H9 (cell line): ENCODE data around the gene STAC2. TPM values are rescaled to one million over a fixed set of nuclear protein-coding genes. Genes with fewer than 3 reads are reported as not detected.

Source experiments
- DNase-seq: peaks from one replicate; pipeline ENCODE4 v3.0.0-alpha.2; 2017
- H2AFZ ChIP-seq: one replicate; pipeline ENCODE4 v1.6.1; 2013; ENCODE audit warnings: mild to moderate bottlenecking, low read length, control low read depth, moderate library complexity
- H2AK5ac ChIP-seq: 2 replicates; pipeline ENCODE4 v1.6.1; 2013; ENCODE audit warnings: low read length, control low read depth, mixed read lengths; ENCODE audit not compliant: insufficient read length
- H2BK120ac ChIP-seq: one replicate; pipeline ENCODE4 v1.6.1; 2013; ENCODE audit warnings: low read depth, mild to moderate bottlenecking, low read length, control low read depth, inconsistent platforms; ENCODE audit not compliant: poor library complexity, severe bottlenecking
- H2BK12ac ChIP-seq: 2 replicates; pipeline ENCODE4 v1.6.1; 2013; ENCODE audit warnings: low read length, control low read depth, mixed read lengths, low read depth; ENCODE audit not compliant: insufficient read length
- H2BK15ac ChIP-seq: 2 replicates; pipeline ENCODE4 v1.6.1; 2013; ENCODE audit warnings: low read depth, low read length, control low read depth
- H2BK20ac ChIP-seq: one replicate; pipeline ENCODE4 v1.6.1; 2013; ENCODE audit warnings: low read depth, mild to moderate bottlenecking, low read length, control low read depth, inconsistent platforms; ENCODE audit not compliant: poor library complexity, severe bottlenecking
- H2BK5ac ChIP-seq: 2 replicates; pipeline ENCODE4 v1.6.1; 2013; ENCODE audit warnings: low read length, control low read depth, mixed read lengths; ENCODE audit not compliant: insufficient read length
- H3K14ac ChIP-seq: 2 replicates; pipeline ENCODE4 v1.6.1; 2013; ENCODE audit warnings: low read length, control low read depth; ENCODE audit not compliant: insufficient read depth
- H3K18ac ChIP-seq: 2 replicates; pipeline ENCODE4 v1.6.1; 2013; ENCODE audit warnings: low read depth, mild to moderate bottlenecking, mixed read lengths, low read length, control low read depth; ENCODE audit not compliant: insufficient read length
- H3K23ac ChIP-seq: 2 replicates; pipeline ENCODE4 v1.6.1; 2013; ENCODE audit warnings: low read length, control low read depth, mixed read lengths, low read depth; ENCODE audit not compliant: insufficient read length
- H3K23me2 ChIP-seq: 2 replicates; pipeline ENCODE4 v1.6.1; 2013; ENCODE audit warnings: low read depth, mild to moderate bottlenecking, mixed read lengths, low read length, control low read depth; ENCODE audit not compliant: insufficient read length, poor library complexity, severe bottlenecking
- H3K27ac ChIP-seq: 2 replicates; pipeline ENCODE4 v1.5.1; 2013; ENCODE audit warnings: low read length, control low read depth, mixed read lengths, low read depth; ENCODE audit not compliant: insufficient read length
- H3K27me3 ChIP-seq: 2 replicates; pipeline ENCODE4 v1.6.1; 2013; ENCODE audit warnings: low read length, control low read depth, inconsistent platforms; ENCODE audit not compliant: insufficient read depth
- H3K4ac ChIP-seq: 2 replicates; pipeline ENCODE4 v1.6.1; 2013; ENCODE audit warnings: low read depth, mild to moderate bottlenecking, control low read depth, inconsistent platforms, low read length, moderate library complexity
- H3K4me1 ChIP-seq: 2 replicates; pipeline ENCODE4 v1.6.1; 2013; ENCODE audit warnings: low read length, control low read depth, inconsistent platforms; ENCODE audit not compliant: insufficient read depth
- H3K4me2 ChIP-seq: 2 replicates; pipeline ENCODE4 v1.6.1; 2013; ENCODE audit warnings: low read length, control low read depth, mixed read lengths; ENCODE audit not compliant: insufficient read length, insufficient read depth
- H3K56ac ChIP-seq: 2 replicates; pipeline ENCODE4 v1.6.1; 2013; ENCODE audit warnings: low read depth, mild to moderate bottlenecking, mixed read lengths, low read length, control low read depth; ENCODE audit not compliant: insufficient read length
- H3K79me1 ChIP-seq: 2 replicates; pipeline ENCODE4 v1.6.1; 2013; ENCODE audit warnings: low read depth, mild to moderate bottlenecking, moderate library complexity, low read length, control low read depth, inconsistent platforms; ENCODE audit not compliant: insufficient read depth, poor library complexity, severe bottlenecking
- H3K79me2 ChIP-seq: 2 replicates; pipeline ENCODE4 v1.6.1; 2013; ENCODE audit warnings: low read length, control low read depth, inconsistent platforms; ENCODE audit not compliant: insufficient read depth
- H3K9ac ChIP-seq: 2 replicates; pipeline ENCODE4 v1.6.1; 2013; ENCODE audit warnings: low read length, control low read depth, mixed read lengths; ENCODE audit not compliant: insufficient read length; ENCODE audit errors: extremely low read depth
- H3K9me3 ChIP-seq: one replicate; pipeline ENCODE4 v1.6.1; 2013; ENCODE audit warnings: low read depth, low read length, inconsistent platforms; ENCODE audit not compliant: control insufficient read depth
- H3T11ph ChIP-seq: one replicate; pipeline ENCODE4 v1.6.1; 2013; ENCODE audit warnings: mild to moderate bottlenecking, low read length, control low read depth, inconsistent platforms
- H4K20me1 ChIP-seq: one replicate; pipeline ENCODE4 v1.6.1; 2013; ENCODE audit not compliant: control insufficient read depth, insufficient read length, insufficient read depth
- H4K5ac ChIP-seq: 2 replicates; pipeline ENCODE4 v1.6.1; 2013; ENCODE audit warnings: low read depth, mild to moderate bottlenecking, mixed read lengths, low read length, control low read depth; ENCODE audit not compliant: insufficient read length
- H4K8ac ChIP-seq: replicated peaks from 2 replicates; pipeline ENCODE4 v1.6.1; 2013; ENCODE audit warnings: low read length, control low read depth, mixed read lengths, low read depth; ENCODE audit not compliant: insufficient read length
- H4K91ac ChIP-seq: 2 replicates; pipeline ENCODE4 v1.6.1; 2013; ENCODE audit warnings: low read depth, mild to moderate bottlenecking, moderate library complexity, mixed read lengths, low read length, control low read depth; ENCODE audit not compliant: insufficient read length
- H3K27ac Mint-ChIP-seq, 3 experiments: 2 replicates in 2 of 3; 3 replicates in 1 of 3; pipeline ENCODE4 v1.8.0; 2020 to 2021; ENCODE audit warnings: mixed read lengths in 3 of 3, mild to moderate bottlenecking in 1 of 3, moderate library complexity in 1 of 3
- H3K27me3 Mint-ChIP-seq: 2 replicates; pipeline ENCODE4 v1.8.0; 2021; ENCODE audit warnings: low read depth, mild to moderate bottlenecking, moderate library complexity, mixed read lengths
- H3K36me3 Mint-ChIP-seq, 3 experiments: 2 replicates in 2 of 3; 3 replicates in 1 of 3; pipeline ENCODE4 v1.8.0; 2020 to 2021; ENCODE audit warnings: low read depth in 3 of 3, mixed read lengths in 3 of 3; ENCODE audit not compliant: insufficient read depth in 1 of 3
- H3K4me1 Mint-ChIP-seq, 2 experiments: 2 replicates each; pipeline ENCODE4 v1.8.0; 2020; ENCODE audit warnings: mixed read lengths in 2 of 2
- H3K4me3 Mint-ChIP-seq, 2 experiments: 2 replicates in 1 of 2; 3 replicates in 1 of 2; pipeline ENCODE4 v1.8.0; 2020 to 2021; ENCODE audit warnings: mild to moderate bottlenecking in 2 of 2, mixed read lengths in 2 of 2, moderate library complexity in 1 of 2
- H3K9me3 Mint-ChIP-seq, 2 experiments: 2 replicates in 1 of 2; 3 replicates in 1 of 2; pipeline ENCODE4 v1.8.0; 2020; ENCODE audit warnings: mild to moderate bottlenecking in 2 of 2, mixed read lengths in 2 of 2, moderate library complexity in 1 of 2
- WGBS: extraction: QIAGEN DNeasy Blood & Tissue Kit; methylation state at CpG from one replicate; pipeline ENCODE4 v1.1.7; 2013; ENCODE audit warnings: missing lambda C conversion rate, low lambda C conversion rate, mixed read lengths; ENCODE audit not compliant: insufficient read length; ENCODE audit errors: extremely low coverage; 5-methylcytosine and 5-hydroxymethylcytosine counted together
- total RNA-seq: library from RNA; stranded (reverse); gene quantifications from 2 replicates; pipeline ENCODE4 v1.2.1, GENCODE V29; 2021
- TF ChIP-seq, protein P1 (sequence below): fragments of 200-600 bp; sonication (generic); conservative IDR thresholded peaks from 3 replicates; pipeline ENCODE4 v1.8.0; 2021; ENCODE audit warnings: antibody characterized with exemption, mild to moderate bottlenecking

STAC2 gene
- total RNA-seq, 1 experiment from 2014 or later = 2.5 TPM

DNA sequence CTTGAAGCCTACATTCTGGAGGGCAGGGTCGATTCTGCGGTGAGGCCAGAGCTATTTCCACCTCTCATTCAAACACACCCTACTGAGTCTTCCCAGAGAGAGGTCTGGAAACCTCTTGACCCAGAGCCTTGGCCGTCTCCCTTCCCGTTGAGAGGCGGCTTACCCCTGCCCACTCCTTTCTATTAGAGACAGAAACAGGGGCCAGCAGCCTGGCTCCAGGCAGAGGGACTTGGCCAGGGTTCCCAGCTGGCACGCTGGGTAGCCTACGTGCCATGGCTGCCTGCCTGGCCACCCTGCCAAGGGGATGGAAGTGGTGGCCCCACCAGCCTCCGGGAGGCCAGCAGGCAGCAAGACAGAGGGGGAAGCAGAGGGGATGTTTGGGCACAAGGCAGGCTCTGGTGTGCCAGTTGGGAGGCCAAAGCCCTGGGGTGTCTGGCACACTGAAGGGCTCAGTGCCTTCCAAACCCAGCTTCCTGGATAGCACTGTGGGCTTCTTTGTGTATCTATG lies 6.0 kb downstream of the STAC2 start:
- H2AFZ ChIP-seq = no peak overlapping the region
- peaks cover 9% of the 10 kb centered on the region; the same call in 1 of the 2 replicates for H3K27me3 ChIP-seq
- no peak overlapping the region for H4K91ac ChIP-seq
- H3K23me2 ChIP-seq = peaks cover 5% of the 10 kb centered on the region
- Mint-ChIP-seq H3K4me1 (peaks cover 12 to 18% of the 10 kb centered on the region in 2 experiments), H3K4me3 (no peak overlapping the region), H3K36me3 (no peaks in the 10 kb centered on the region; a peak in 1 of 7 replicates), H3K9me3 (no peaks in the 10 kb centered on the region), H3K27ac (no peak overlapping the region), H3K27me3 (peaks cover 84% of the 10 kb centered on the region)
- H3K23ac ChIP-seq = no peak overlapping the region
- DNase-seq = no peak
- no peak overlapping the region for H4K8ac ChIP-seq
- H3K79me1 ChIP-seq = no peaks in the 10 kb centered on the region
- H3T11ph ChIP-seq = no peak overlapping the region
- no peaks in the 10 kb centered on the region for H4K20me1 ChIP-seq
- no peak overlapping the region for H3K14ac ChIP-seq
- no peak overlapping the region for H2AK5ac ChIP-seq
- H2BK20ac ChIP-seq = no peak overlapping the region
- H3K9me3 ChIP-seq = no peaks in the 10 kb centered on the region
- no CpG with 5 or more reads among the region's 8 CpGs for WGBS
- no peak overlapping the region for H2BK120ac ChIP-seq
- no peak overlapping the region for H3K27ac ChIP-seq
- no peak overlapping the region for H3K9ac ChIP-seq
- no peak overlapping the region for H2BK12ac ChIP-seq
- no peak overlapping the region for H3K4me2 ChIP-seq
- no peak overlapping the region for H2BK15ac ChIP-seq
- H4K5ac ChIP-seq = no peak overlapping the region
- no peak overlapping the region for H3K4ac ChIP-seq
- no peak overlapping the region for H2BK5ac ChIP-seq
- TF ChIP-seq, protein P1, sequence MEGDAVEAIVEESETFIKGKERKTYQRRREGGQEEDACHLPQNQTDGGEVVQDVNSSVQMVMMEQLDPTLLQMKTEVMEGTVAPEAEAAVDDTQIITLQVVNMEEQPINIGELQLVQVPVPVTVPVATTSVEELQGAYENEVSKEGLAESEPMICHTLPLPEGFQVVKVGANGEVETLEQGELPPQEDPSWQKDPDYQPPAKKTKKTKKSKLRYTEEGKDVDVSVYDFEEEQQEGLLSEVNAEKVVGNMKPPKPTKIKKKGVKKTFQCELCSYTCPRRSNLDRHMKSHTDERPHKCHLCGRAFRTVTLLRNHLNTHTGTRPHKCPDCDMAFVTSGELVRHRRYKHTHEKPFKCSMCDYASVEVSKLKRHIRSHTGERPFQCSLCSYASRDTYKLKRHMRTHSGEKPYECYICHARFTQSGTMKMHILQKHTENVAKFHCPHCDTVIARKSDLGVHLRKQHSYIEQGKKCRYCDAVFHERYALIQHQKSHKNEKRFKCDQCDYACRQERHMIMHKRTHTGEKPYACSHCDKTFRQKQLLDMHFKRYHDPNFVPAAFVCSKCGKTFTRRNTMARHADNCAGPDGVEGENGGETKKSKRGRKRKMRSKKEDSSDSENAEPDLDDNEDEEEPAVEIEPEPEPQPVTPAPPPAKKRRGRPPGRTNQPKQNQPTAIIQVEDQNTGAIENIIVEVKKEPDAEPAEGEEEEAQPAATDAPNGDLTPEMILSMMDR = no peak
- no peak overlapping the region for H3K18ac ChIP-seq
- no peak overlapping the region for H3K56ac ChIP-seq
- no peaks in the 10 kb centered on the region for H3K79me2 ChIP-seq
- H3K4me1 ChIP-seq = no peaks in the 10 kb centered on the region
